Effector memory CD4-positive, alpha-beta T cell (primary cell): ENCODE data around the gene SERPINA9.

ENCODE experiments used
- DNase-seq, 3 donors: peaks; one replicate each; pipeline ENCODE4 v3.0.0-alpha.2; 2020
- H3K27ac ChIP-seq: 2 replicates; pipeline ENCODE4 v1.7.0; 2013; ENCODE audit warnings: mild to moderate bottlenecking, low read length, moderate library complexity; ENCODE audit not compliant: insufficient read depth, poor library complexity, severe bottlenecking
- H3K27me3 ChIP-seq: replicated peaks from 2 replicates; pipeline ENCODE4 v1.7.0; 2013; ENCODE audit warnings: mild to moderate bottlenecking, low read length; ENCODE audit not compliant: insufficient read depth, control insufficient read depth, poor library complexity, severe bottlenecking
- H3K36me3 ChIP-seq: 2 replicates; pipeline ENCODE4 v1.7.0; 2013; ENCODE audit warnings: mild to moderate bottlenecking, low read length, moderate library complexity; ENCODE audit not compliant: control insufficient read depth, insufficient read depth
- H3K4me1 ChIP-seq: 2 replicates; pipeline ENCODE4 v1.7.0; 2013; ENCODE audit warnings: low read length, mild to moderate bottlenecking; ENCODE audit not compliant: control insufficient read depth, insufficient read depth, poor library complexity, severe bottlenecking
- H3K4me3 ChIP-seq: 2 replicates; pipeline ENCODE4 v1.7.0; 2013; ENCODE audit warnings: low read length, low read depth, mild to moderate bottlenecking; ENCODE audit not compliant: insufficient read depth, poor library complexity, severe bottlenecking
- H3K9me3 ChIP-seq: 2 replicates; pipeline ENCODE4 v1.7.0; 2013; ENCODE audit warnings: mild to moderate bottlenecking, low read length, moderate library complexity; ENCODE audit not compliant: control insufficient read depth
- total RNA-seq, 3 donors: gene quantifications; one replicate each; lab custom pipeline; 2026; lab: John Stamatoyannopoulos, UW

The SERPINA9 gene, protein sequence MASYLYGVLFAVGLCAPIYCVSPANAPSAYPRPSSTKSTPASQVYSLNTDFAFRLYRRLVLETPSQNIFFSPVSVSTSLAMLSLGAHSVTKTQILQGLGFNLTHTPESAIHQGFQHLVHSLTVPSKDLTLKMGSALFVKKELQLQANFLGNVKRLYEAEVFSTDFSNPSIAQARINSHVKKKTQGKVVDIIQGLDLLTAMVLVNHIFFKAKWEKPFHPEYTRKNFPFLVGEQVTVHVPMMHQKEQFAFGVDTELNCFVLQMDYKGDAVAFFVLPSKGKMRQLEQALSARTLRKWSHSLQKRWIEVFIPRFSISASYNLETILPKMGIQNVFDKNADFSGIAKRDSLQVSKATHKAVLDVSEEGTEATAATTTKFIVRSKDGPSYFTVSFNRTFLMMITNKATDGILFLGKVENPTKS
- 0 reads per million in 3 donors for total RNA-seq

DNA sequence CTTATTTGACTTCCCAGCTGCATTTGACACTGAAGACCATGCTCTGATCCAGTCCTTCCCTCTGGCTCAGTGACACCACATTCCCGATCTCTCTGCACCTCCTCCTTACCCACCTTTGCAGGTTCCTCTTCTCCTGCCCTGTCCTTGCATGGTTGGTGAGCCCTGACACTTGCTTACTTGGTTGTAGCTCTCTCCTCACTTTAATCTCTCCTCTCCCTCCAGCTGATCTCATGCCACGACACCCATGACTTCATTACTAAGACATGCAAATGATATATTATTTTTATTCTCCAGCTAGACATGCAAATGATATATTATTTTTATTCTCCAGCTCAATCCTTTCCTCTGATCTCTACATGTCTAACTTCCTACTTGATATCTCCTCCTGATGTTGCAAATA lies at the start of gene SERPINA9:
Gene SERPINA9, minus strand, starts transcription at position 175 of the 400 bp plus-strand sequence. CDS start 6,357 bp downstream, outside the sequence.
- no peak within 1 kb of the TSS for H3K27ac ChIP-seq
- no peaks in the 10 kb centered on the region for H3K36me3 ChIP-seq

DNA sequence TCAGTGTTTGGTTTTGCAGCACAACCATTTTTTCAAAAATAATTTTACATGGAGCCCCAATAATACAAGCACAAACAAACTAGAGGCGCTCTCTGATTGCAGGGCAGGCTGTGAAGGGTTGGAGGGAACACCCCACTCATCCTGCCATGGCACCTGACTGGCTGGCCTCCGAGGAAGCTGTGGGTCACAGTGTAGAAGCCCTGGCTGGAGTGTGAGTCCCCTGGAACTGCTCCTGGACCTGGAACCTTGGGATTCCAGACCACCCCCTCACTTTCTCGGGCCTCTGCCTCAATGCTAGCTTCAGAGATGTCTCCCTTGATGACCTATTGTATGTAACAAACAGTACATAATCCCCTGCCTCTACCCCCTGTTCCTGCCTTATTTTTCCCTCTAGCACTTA lies 48.1 kb upstream of the SERPINA9 start:
- H3K27ac ChIP-seq, result no peak overlapping the region
- H3K4me1 ChIP-seq, result no peaks in the 10 kb centered on the region
- DNase-seq, result no peak
- H3K9me3 ChIP-seq, result no peaks in the 10 kb centered on the region
- no peaks in the 10 kb centered on the region for H3K27me3 ChIP-seq
- H3K36me3 ChIP-seq, result no peaks in the 10 kb centered on the region
- H3K4me3 ChIP-seq, result no peak overlapping the region

More for the DNA sequence above, at the start of gene SERPINA9:
- Histone ChIP-seq H3K9me3 (peaks cover 4% of the 10 kb centered on the region), H3K4me1 (no peaks in the 10 kb centered on the region), H3K4me3 (no peak within 1 kb of the TSS), H3K27me3 (no peaks in the 10 kb centered on the region)
- no peak for DNase-seq

DNA sequence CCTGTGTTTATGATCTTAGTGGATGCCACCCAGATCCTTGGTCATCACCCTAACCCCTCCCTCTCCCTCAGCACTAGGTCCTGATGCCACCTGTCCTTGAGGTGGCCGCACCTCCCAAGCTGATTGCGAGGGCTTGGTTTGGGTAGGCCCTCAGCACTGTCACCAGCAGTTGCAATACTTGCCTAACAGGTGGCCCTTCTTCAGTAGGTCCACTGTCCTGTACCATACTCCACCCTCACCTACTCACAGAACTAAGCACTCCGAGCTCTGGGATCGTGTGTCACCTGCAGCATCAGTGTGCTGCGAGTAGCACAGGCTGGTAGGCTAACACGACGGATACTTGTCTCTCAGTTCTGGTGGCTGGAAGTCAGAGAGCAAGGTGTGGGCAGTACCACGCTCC lies 47.3 kb upstream of the SERPINA9 start:
- no peak overlapping the region for H3K4me3 ChIP-seq
- H3K36me3 ChIP-seq, result no peaks in the 10 kb centered on the region
- H3K27ac ChIP-seq, result no peak overlapping the region
- no peaks in the 10 kb centered on the region for H3K4me1 ChIP-seq
- no peaks in the 10 kb centered on the region for H3K27me3 ChIP-seq
- no peak for DNase-seq
- no peaks in the 10 kb centered on the region for H3K9me3 ChIP-seq

DNA sequence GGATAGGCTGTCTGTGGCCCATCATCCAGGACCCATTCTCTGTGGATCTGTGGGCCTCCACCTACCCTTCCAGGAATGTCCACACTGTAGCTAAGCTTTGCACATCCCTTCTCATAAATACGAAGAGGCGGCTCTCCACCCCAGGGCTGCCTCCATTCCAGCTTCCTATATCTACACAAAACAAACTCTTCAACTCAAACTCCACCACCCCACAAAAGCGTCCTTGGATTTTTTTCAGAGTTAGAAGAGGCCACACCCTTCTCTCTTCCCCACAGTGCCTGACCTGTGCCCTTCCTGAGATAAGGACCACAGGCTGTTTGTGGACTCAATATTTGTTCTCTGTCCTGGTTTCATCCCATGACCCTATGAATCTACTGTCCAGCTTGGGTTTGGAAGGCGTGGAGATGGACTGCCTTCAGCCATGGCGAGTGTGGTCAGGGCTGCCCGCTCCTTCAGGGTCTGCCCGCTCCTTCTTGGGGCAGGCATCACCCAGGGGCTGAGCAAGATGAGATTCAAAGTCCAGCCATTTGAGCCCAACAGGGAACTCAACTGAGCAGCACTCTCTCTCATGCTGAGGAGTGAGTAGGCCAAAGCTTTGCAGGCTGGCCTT lies 46.2 kb upstream of the SERPINA9 start:
- H3K27me3 ChIP-seq, result no peaks in the 10 kb centered on the region
- no peaks in the 10 kb centered on the region for H3K36me3 ChIP-seq
- no peak for DNase-seq

DNA sequence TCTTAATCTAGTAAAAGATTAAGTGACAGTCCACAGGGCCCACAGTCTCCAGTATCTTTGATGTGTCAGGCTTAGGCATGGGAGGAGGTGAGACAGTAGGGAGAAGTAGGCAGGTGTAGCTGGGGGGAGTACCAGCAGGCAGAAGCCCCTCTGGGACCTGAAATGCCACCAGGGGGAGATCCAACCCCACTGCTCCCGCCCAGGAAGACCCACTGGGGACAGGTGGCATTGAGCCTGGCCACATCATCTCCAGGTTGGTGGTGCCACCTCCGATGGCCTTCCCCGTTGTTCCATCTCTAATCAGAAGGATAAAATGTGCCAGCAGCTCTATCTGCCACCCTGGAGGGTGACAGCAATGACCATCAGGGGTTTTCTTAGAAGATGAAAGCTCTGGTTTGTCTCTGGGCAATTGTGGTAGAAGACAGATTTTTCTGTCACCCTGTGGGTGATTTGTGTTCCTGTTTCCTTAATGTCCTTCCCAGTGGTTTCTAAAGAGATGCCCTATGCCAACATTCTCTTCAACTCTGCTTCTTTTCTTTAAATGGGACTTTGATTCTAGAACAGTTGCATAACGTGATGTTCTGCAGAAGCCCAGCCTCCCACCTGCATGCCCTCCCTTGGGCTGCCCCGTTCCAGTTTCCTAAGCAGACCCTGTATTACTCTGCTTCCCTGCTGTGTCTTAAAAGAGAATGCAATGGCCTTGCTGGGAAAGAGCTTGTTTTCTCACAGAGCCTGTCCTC lies 45.5 kb upstream of the SERPINA9 start:
- Histone ChIP-seq H3K4me3 (no peak overlapping the region), H3K4me1 (no peaks in the 10 kb centered on the region), H3K9me3 (no peaks in the 10 kb centered on the region), H3K27ac (no peak overlapping the region), H3K36me3 (no peaks in the 10 kb centered on the region), H3K27me3 (no peaks in the 10 kb centered on the region)
- DNase-seq, result no peak

More for the DNA sequence above, 46.2 kb upstream of the SERPINA9 start:
- Histone ChIP-seq H3K4me1 (no peaks in the 10 kb centered on the region), H3K9me3 (no peaks in the 10 kb centered on the region), H3K27ac (no peak overlapping the region), H3K4me3 (no peak overlapping the region)

DNA sequence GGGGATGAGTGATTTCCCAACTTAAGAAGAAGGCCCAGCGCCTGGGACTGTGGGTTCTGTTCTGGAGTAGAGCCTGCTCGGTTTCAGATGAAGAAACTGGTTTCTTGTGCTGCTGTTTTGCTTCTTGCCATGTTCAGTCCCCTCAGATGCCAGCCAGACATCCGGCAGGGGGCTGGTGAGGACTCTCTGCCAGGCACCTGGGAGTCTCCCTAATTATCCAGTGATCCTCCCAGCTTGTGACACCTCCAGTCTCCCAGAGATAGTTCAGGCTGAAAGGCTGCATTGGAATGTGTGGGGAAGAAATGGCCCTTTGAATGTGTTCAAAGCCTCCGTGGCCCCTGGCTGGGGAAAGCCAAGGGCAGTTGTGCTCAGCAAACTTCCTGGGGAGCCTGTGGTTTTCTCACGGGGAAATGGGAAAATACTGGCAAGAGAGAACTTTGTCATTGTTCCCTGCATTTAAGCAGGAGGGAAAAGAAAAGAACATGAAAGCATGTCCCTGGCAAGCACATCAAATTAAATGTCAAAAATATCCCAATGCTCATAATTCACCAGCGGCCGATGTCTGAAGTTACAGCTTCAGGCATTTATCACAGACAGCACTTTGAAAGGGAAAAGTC lies 41.8 kb upstream of the SERPINA9 start:
- no peak for DNase-seq
- no peaks in the 10 kb centered on the region for H3K4me1 ChIP-seq
- H3K27ac ChIP-seq, result no peak overlapping the region

DNA sequence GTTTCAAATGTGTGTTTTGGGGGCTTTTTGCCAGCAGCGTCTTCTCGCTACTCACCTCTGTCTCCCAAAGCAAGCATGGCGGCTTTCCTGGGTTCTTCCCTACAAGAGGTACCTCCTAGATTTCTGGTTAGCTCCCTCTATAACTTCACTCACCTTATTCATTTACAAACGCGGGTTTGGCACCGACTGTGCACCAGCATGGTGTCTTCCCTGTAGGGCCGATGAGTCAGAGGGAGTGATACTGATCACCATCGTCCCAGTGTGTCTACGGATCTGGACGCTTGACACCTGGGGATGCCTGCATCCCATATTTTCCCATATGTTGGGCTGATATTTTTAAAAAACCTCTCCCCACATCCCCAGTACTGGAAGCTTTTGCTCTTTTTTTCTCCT lies 41.2 kb upstream of the SERPINA9 start:
- DNase-seq, result no peak
- H3K4me1 ChIP-seq, result no peaks in the 10 kb centered on the region
- H3K4me3 ChIP-seq, result no peak overlapping the region
- H3K27me3 ChIP-seq, result no peaks in the 10 kb centered on the region
- H3K27ac ChIP-seq, result no peak overlapping the region
- H3K36me3 ChIP-seq, result no peaks in the 10 kb centered on the region
- no peaks in the 10 kb centered on the region for H3K9me3 ChIP-seq

More for the DNA sequence above, 41.8 kb upstream of the SERPINA9 start:
- no peaks in the 10 kb centered on the region for H3K9me3 ChIP-seq
- no peaks in the 10 kb centered on the region for H3K27me3 ChIP-seq
- H3K36me3 ChIP-seq, result no peaks in the 10 kb centered on the region
- H3K4me3 ChIP-seq, result no peak overlapping the region

DNA sequence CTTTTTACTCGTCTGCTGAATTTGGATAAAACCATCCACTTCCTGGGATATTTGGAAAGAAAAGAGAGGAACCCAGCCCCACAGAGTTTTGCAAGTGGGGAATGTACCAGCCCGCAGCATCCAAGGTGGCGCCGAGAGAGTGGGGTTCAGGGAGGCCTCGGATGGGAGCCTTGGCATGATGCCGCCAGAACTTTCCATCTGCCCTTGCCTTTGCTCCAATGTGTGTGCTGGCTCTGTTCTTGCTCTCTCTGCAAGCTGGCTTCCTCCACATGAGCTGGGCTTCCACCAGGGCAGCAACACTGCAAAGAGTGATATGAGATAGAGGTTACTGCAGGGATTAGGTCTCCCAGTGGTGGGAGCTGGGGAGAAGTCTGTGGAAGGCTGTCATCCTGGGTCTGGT lies 39.9 kb upstream of the SERPINA9 start:
- no peak for DNase-seq
- H3K27ac ChIP-seq, result no peak overlapping the region
- H3K4me1 ChIP-seq, result no peaks in the 10 kb centered on the region
- no peaks in the 10 kb centered on the region for H3K27me3 ChIP-seq
- H3K9me3 ChIP-seq, result no peaks in the 10 kb centered on the region
- H3K4me3 ChIP-seq, result no peak overlapping the region
- H3K36me3 ChIP-seq, result no peaks in the 10 kb centered on the region

DNA sequence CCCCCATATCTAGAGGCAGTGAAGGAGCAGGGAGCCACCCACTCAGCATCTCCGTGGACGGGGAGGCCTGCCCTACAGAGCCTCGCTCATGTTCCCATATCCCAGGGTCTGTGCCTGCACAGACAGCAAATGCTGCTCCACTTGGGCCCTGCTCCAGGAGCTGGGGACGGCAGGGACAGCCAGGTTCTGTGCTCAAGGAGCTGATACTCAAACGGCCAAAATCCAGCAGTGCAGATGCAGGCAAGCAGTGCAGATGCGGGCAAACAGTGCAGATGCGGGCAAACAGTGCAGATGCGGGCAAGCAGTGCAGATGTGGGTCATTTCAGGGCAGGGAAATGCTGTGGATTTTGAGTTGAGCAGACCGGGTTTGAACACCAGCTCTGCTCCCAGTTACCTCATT lies 39.4 kb upstream of the SERPINA9 start:
- no peak overlapping the region for H3K4me3 ChIP-seq
- no peak overlapping the region for H3K27ac ChIP-seq

More for the DNA sequence above, 39.4 kb upstream of the SERPINA9 start:
- Histone ChIP-seq H3K4me1 (no peaks in the 10 kb centered on the region), H3K9me3 (no peaks in the 10 kb centered on the region), H3K36me3 (no peaks in the 10 kb centered on the region), H3K27me3 (no peaks in the 10 kb centered on the region)
- DNase-seq, result no peak
